ENCODE measurements around the gene TSPY10. TPM values are rescaled to one million over a fixed set of nuclear protein-coding genes. Genes with fewer than 3 reads are reported as not detected.
"Not testable (repeated sequence)": the region's sequence is repeated elsewhere in the genome, so short reads cannot be mapped to it uniquely, and the experiment has no call there.

TSPY10 gene
- total RNA-seq (2022) (not detected in 2 replicates), Bru-seq, nascent RNA (not detected), BruChase-seq, experiment 1, labeled RNA remaining after a 6-hour chase (not detected), BruChase-seq, experiment 2, labeled RNA remaining after a 2-hour chase (not detected)
- long read RNA-seq = 0 reads

GRCh38 chrY:9527580-9527979 lies at the start of gene TSPY10:
TSS of gene TSPY10 (plus strand) at chrY:9527880. CDS start at chrY:9527926, 46 bp downstream.
- DNase-seq; H3K27me3 Mint-ChIP-seq (ENCODE audit: unreplicated experiment); H3K4me1 Mint-ChIP-seq (ENCODE audit: low read depth, unreplicated experiment); CTCF ChIA-PET; H3K9me3 Mint-ChIP-seq (ENCODE audit: low read depth, unreplicated experiment); H3K36me3 Mint-ChIP-seq (ENCODE audit: insufficient read depth, unreplicated experiment); BruUV-seq (replicated peaks); H3K4me3 Mint-ChIP-seq (ENCODE audit: low read depth, unreplicated experiment); intact Hi-C loops (cut with micrococcal nuclease; ENCODE audit: unreplicated experiment); H3K27ac Mint-ChIP-seq (ENCODE audit: unreplicated experiment): not testable (repeated sequence)

- H3K4me1 Mint-ChIP-seq (ENCODE audit: low read depth, unreplicated experiment); BruUV-seq (replicated peaks); H3K27me3 Mint-ChIP-seq (ENCODE audit: unreplicated experiment); H3K36me3 Mint-ChIP-seq (ENCODE audit: insufficient read depth, unreplicated experiment); H3K9me3 Mint-ChIP-seq (ENCODE audit: low read depth, unreplicated experiment); DNase-seq; intact Hi-C loops (cut with micrococcal nuclease; ENCODE audit: unreplicated experiment); CTCF ChIA-PET; H3K4me3 Mint-ChIP-seq (ENCODE audit: low read depth, unreplicated experiment); H3K27ac Mint-ChIP-seq (ENCODE audit: unreplicated experiment): not testable (repeated sequence)
Measured at GRCh38 chrY:9486967-9487366, 40.7 kb upstream of the TSPY10 start, which contains the start of gene TSPY9. TSS of gene TSPY9 (plus strand) at chrY:9487267. CDS start at chrY:9487313, 46 bp downstream.

- H3K27me3 Mint-ChIP-seq (ENCODE audit: unreplicated experiment); H3K36me3 Mint-ChIP-seq (ENCODE audit: insufficient read depth, unreplicated experiment); CTCF ChIA-PET; H3K27ac Mint-ChIP-seq (ENCODE audit: unreplicated experiment); intact Hi-C loops (cut with micrococcal nuclease; ENCODE audit: unreplicated experiment); BruUV-seq (replicated peaks); H3K4me3 Mint-ChIP-seq (ENCODE audit: low read depth, unreplicated experiment); DNase-seq; H3K9me3 Mint-ChIP-seq (ENCODE audit: low read depth, unreplicated experiment); H3K4me1 Mint-ChIP-seq (ENCODE audit: low read depth, unreplicated experiment): not testable (repeated sequence)
Measured at GRCh38 chrY:9504396-9504795, 23.3 kb upstream of the TSPY10 start.

GRCh38 chrY:9516287-9516686 lies 11.4 kb upstream of the TSPY10 start:
- H3K9me3 Mint-ChIP-seq (ENCODE audit: low read depth, unreplicated experiment); DNase-seq; H3K4me1 Mint-ChIP-seq (ENCODE audit: low read depth, unreplicated experiment); H3K27me3 Mint-ChIP-seq (ENCODE audit: unreplicated experiment); BruUV-seq (replicated peaks); CTCF ChIA-PET; H3K27ac Mint-ChIP-seq (ENCODE audit: unreplicated experiment); H3K4me3 Mint-ChIP-seq (ENCODE audit: low read depth, unreplicated experiment); H3K36me3 Mint-ChIP-seq (ENCODE audit: insufficient read depth, unreplicated experiment); intact Hi-C loops (cut with micrococcal nuclease; ENCODE audit: unreplicated experiment): not testable (repeated sequence)

Other genes with a start within 250 kb of the TSPY10 start
- not detected in 2 replicates for gene TSPY4, start 190.4 kb upstream of the TSPY10 start, total RNA-seq (2022)
- gene TSPY8, start 170.1 kb upstream of the TSPY10 start, total RNA-seq (2022) = not detected in 2 replicates
- not detected in 2 replicates for gene TSPY3, start 129.5 kb upstream of the TSPY10 start, total RNA-seq (2022)
- gene TSPY1, start 60.9 kb upstream of the TSPY10 start, total RNA-seq (2022) = not detected in 2 replicates
- not detected in 2 replicates for gene TSPY9, start 40.6 kb upstream of the TSPY10 start, total RNA-seq (2022)

Data from Calu3 (cell line).